ENCODE results near the gene LRRFIP1.

- TF ChIP-seq POLR2A (IDR thresholded peaks at IDR 0.05): no peak
- TF ChIP-seq, protein P1, sequence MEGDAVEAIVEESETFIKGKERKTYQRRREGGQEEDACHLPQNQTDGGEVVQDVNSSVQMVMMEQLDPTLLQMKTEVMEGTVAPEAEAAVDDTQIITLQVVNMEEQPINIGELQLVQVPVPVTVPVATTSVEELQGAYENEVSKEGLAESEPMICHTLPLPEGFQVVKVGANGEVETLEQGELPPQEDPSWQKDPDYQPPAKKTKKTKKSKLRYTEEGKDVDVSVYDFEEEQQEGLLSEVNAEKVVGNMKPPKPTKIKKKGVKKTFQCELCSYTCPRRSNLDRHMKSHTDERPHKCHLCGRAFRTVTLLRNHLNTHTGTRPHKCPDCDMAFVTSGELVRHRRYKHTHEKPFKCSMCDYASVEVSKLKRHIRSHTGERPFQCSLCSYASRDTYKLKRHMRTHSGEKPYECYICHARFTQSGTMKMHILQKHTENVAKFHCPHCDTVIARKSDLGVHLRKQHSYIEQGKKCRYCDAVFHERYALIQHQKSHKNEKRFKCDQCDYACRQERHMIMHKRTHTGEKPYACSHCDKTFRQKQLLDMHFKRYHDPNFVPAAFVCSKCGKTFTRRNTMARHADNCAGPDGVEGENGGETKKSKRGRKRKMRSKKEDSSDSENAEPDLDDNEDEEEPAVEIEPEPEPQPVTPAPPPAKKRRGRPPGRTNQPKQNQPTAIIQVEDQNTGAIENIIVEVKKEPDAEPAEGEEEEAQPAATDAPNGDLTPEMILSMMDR (IDR thresholded peaks at IDR 0.05): no peak
Observed at GRCh38 chr2:237799060-237799428, 171.7 kb downstream of the LRRFIP1 start.
